ENCODE measurements around the gene ZNF652. TPM values are rescaled to one million over a fixed set of nuclear protein-coding genes. Genes with fewer than 3 reads are reported as not detected.

The ZNF652 gene
- total RNA-seq, 2 experiments from 2014 or later, result 33.7 to 34.9 TPM

DNA sequence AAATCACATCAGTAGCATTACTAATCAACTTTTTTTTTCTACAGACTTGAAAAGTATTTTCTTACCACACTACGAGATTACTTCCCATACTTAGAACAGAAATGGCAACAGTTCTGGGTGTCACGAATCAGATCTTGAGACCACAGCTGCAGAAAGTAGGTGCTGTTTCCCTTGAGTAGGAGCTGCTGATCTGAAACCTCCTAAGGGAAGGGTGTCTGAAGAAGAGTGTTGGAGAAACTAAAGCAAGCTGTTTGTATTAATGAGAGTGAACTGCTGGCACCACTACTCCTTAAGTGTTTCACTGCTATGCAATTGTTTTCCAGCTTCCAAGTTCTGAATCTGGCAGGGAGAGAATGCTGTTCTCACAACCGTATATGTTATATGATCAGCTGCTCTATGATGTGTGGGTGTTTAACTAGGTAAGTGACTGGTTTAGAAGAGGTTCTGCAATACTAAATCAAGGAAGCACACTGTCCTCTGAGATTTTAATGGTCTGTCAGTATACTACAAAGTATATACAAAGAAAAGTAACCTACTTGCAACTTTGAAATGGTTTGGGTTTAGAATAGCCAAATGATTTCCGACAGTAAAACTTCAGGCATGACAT is 3.3 kb downstream of the ZNF652 start:
- ChIA-PET CTCF (interaction anchor here (1.0 to 3.8 kb wide), 8 partner anchors 10 to 211 kb away, joined by 3 to 17 read pairs (median 3); no protein-coding TSS in a partner anchor), POLR2A (interaction anchor here (0.9 to 6.5 kb wide), 9 partner anchors 9 to 167 kb away, joined by 3 to 65 read pairs (median 4); partner anchors contain the start of gene PHB1)
- Histone ChIP-seq H3K9me3 (ENCODE audit: control insufficient read depth in 1 of 2, insufficient read depth in 1 of 2, low read length in 2 of 2) (no peaks in the 10 kb centered on the region), H3K4me3 (ENCODE audit: low read length) (peak overlapping the region; percentile 1), H3K27me3 (ENCODE audit: control insufficient read depth in 1 of 2, insufficient read depth in 2 of 2, low read length in 2 of 2) (no peaks in the 10 kb centered on the region), H3K36me3 (ENCODE audit: insufficient read depth, low read length) (no peaks in the 10 kb centered on the region), H3K4me1 (ENCODE audit: insufficient read depth, low read length) (peaks cover 29% of the 10 kb centered on the region), H3K27ac (ENCODE audit: low read depth in 1 of 2, low read length in 2 of 2) (peak overlapping the region in 1 of 2 donors; percentile 18)
- peaks cover 11% of the 10 kb centered on the region for H3K36me3 Mint-ChIP-seq (ENCODE audit: low read depth)
- peak overlapping the region; percentile 97 for H3K27ac Mint-ChIP-seq
- TF ChIP-seq, protein P1, sequence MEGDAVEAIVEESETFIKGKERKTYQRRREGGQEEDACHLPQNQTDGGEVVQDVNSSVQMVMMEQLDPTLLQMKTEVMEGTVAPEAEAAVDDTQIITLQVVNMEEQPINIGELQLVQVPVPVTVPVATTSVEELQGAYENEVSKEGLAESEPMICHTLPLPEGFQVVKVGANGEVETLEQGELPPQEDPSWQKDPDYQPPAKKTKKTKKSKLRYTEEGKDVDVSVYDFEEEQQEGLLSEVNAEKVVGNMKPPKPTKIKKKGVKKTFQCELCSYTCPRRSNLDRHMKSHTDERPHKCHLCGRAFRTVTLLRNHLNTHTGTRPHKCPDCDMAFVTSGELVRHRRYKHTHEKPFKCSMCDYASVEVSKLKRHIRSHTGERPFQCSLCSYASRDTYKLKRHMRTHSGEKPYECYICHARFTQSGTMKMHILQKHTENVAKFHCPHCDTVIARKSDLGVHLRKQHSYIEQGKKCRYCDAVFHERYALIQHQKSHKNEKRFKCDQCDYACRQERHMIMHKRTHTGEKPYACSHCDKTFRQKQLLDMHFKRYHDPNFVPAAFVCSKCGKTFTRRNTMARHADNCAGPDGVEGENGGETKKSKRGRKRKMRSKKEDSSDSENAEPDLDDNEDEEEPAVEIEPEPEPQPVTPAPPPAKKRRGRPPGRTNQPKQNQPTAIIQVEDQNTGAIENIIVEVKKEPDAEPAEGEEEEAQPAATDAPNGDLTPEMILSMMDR (IDR thresholded peaks at IDR 0.05), result no peak
- intact Hi-C loops (cut with DNase I, micrococcal nuclease), result loop anchor here in 1 of 2 experiments (2.0 kb wide), 1 partner anchor 16 kb away; no protein-coding TSS in a partner anchor
- ATAC-seq (ENCODE audit: poor library complexity), result no peak
- peaks cover 60% of the 10 kb centered on the region for H3K4me1 Mint-ChIP-seq (ENCODE audit: low read depth)
- DNase-seq, result peak in 5 of 14 experiments; percentile 4 to 61 (median 51)
- no peaks in the 10 kb centered on the region for H3K9me3 Mint-ChIP-seq
- H3K4me3 Mint-ChIP-seq, result peak overlapping the region; percentile 96
- no peaks in the 10 kb centered on the region for H3K27me3 Mint-ChIP-seq

DNA sequence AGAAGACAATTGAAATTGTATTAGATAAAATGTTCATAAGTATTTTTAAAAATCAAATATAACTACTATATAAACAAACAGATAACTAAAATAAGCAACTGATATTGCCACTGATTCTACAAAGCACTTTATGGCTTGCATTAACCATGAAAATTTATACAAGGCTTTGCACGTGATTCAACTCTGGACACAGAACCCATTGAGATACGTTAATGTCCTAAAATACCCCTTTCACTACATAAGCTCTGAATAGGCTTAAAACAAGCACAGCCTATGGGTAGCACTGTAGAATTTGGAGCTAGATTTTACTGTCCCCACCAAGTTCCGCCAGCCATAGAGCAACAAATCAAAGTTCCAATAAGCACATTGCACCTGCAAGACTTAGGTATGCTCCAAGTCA is 4.5 kb downstream of the ZNF652 start:
- no peak overlapping the region for H3K4me3 ChIP-seq (ENCODE audit: low read length)
- Mint-ChIP-seq H3K27ac (peak overlapping the region; percentile 97), H3K4me3 (peak overlapping the region; percentile 96), H3K4me1 (ENCODE audit: low read depth) (peaks cover 67% of the 10 kb centered on the region), H3K9me3 (no peaks in the 10 kb centered on the region), H3K27me3 (no peaks in the 10 kb centered on the region), H3K36me3 (ENCODE audit: low read depth) (peaks cover 11% of the 10 kb centered on the region)
- ATAC-seq (ENCODE audit: poor library complexity) (no peak), DNase-seq (no peak)
- TF ChIP-seq, protein P1 (IDR thresholded peaks at IDR 0.05), result no peak
- intact Hi-C loops (cut with DNase I, micrococcal nuclease), result no loop called here
- no peaks in the 10 kb centered on the region for H3K36me3 ChIP-seq (ENCODE audit: insufficient read depth, low read length)
- no peaks in the 10 kb centered on the region for H3K9me3 ChIP-seq (ENCODE audit: control insufficient read depth in 1 of 2, insufficient read depth in 1 of 2, low read length in 2 of 2)
- peak overlapping the region; percentile 13 to 18 for H3K27ac ChIP-seq (ENCODE audit: low read depth in 1 of 2, low read length in 2 of 2)
- ChIA-PET POLR2A (interaction anchor here (2.0 to 6.5 kb wide), 3 partner anchors 14 to 166 kb away, joined by 5 to 65 read pairs (median 39); no protein-coding TSS in a partner anchor), CTCF (interaction anchor here (1.2 to 3.8 kb wide), 6 partner anchors 9 to 42 kb away, joined by 3 to 17 read pairs (median 4); no protein-coding TSS in a partner anchor)
- peaks cover 35% of the 10 kb centered on the region for H3K4me1 ChIP-seq (ENCODE audit: insufficient read depth, low read length)
- no peaks in the 10 kb centered on the region for H3K27me3 ChIP-seq (ENCODE audit: control insufficient read depth in 1 of 2, insufficient read depth in 2 of 2, low read length in 2 of 2)

DNA sequence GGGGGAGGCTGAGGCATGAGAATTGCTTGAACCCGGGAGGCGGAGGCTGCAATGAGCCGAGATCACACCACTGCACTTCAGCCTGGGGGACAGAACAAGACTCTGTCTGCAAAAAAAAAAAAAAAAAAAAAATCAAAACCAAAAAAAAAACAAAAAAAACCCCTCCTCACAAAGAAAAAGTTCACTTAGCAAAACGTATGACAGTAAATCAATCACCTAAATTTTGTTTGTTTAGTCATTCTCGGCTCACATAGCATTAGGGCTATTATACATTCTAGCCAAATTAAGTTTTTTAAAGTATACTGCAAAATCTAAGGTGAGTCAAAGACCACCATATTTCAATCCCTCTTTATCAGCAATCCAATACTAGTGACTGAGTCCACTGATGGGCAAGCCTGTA is 5.7 kb downstream of the ZNF652 start:
- DNase-seq, result no peak
- Histone ChIP-seq H3K4me1 (ENCODE audit: insufficient read depth, low read length) (peaks cover 37% of the 10 kb centered on the region), H3K4me3 (ENCODE audit: low read length) (no peak overlapping the region), H3K9me3 (ENCODE audit: control insufficient read depth in 1 of 2, insufficient read depth in 1 of 2, low read length in 2 of 2) (no peaks in the 10 kb centered on the region), H3K27me3 (ENCODE audit: control insufficient read depth in 1 of 2, insufficient read depth in 2 of 2, low read length in 2 of 2) (no peaks in the 10 kb centered on the region), H3K27ac (ENCODE audit: low read depth in 1 of 2, low read length in 2 of 2) (no peak overlapping the region), H3K36me3 (ENCODE audit: insufficient read depth, low read length) (no peaks in the 10 kb centered on the region)
- peaks cover 71% of the 10 kb centered on the region for H3K4me1 Mint-ChIP-seq (ENCODE audit: low read depth)
- H3K27me3 Mint-ChIP-seq, result no peaks in the 10 kb centered on the region
- H3K36me3 Mint-ChIP-seq (ENCODE audit: low read depth), result peaks cover 10% of the 10 kb centered on the region
- intact Hi-C loops (cut with DNase I, micrococcal nuclease), result no loop called here
- CTCF ChIA-PET, result no interaction called here
- no peak for ATAC-seq (ENCODE audit: poor library complexity)
- POLR2A ChIA-PET, result no interaction called here
- no peaks in the 10 kb centered on the region for H3K9me3 Mint-ChIP-seq
- H3K4me3 Mint-ChIP-seq, result no peak overlapping the region
- TF ChIP-seq, protein P1 (IDR thresholded peaks at IDR 0.05), result no peak
- H3K27ac Mint-ChIP-seq, result peak overlapping the region; percentile 97
